Subcutaneous abdominal adipose tissue (tissue), 5 donors: ENCODE measurements around the gene APBA1.

ENCODE experiments used
- H3K27ac ChIP-seq: one replicate; pipeline ENCODE4 v1.7.0; 2013; ENCODE audit warnings: low read depth, mild to moderate bottlenecking, inconsistent platforms, low read length, moderate library complexity
- H3K27me3 ChIP-seq, 5 donors: one replicate each; pipeline ENCODE4 v1.7.0; 2013; ENCODE audit warnings: low read length in 5 of 5, inconsistent platforms in 1 of 5; ENCODE audit not compliant: control insufficient read depth in 5 of 5, insufficient read depth in 4 of 5
- H3K36me3 ChIP-seq, 5 donors: one replicate each; pipeline ENCODE4 v1.7.0; 2013; ENCODE audit warnings: low read length in 5 of 5; ENCODE audit not compliant: control insufficient read depth in 5 of 5, insufficient read depth in 5 of 5
- H3K4me1 ChIP-seq, 5 donors: one replicate each; pipeline ENCODE4 v1.7.0; 2013; ENCODE audit warnings: low read length in 5 of 5, mild to moderate bottlenecking in 3 of 5, moderate library complexity in 1 of 5; ENCODE audit not compliant: control insufficient read depth in 5 of 5, insufficient read depth in 5 of 5
- H3K4me3 ChIP-seq, 5 donors: one replicate each; pipeline ENCODE4 v1.7.0; 2013; ENCODE audit warnings: low read length in 5 of 5, low read depth in 1 of 5
- H3K9ac ChIP-seq, 5 donors: one replicate each; pipeline ENCODE4 v1.7.0; 2013; ENCODE audit warnings: low read length in 5 of 5, mild to moderate bottlenecking in 4 of 5, moderate library complexity in 3 of 5
- H3K9me3 ChIP-seq, 5 donors: one replicate each; pipeline ENCODE4 v1.7.0; 2013; ENCODE audit warnings: low read length in 5 of 5; ENCODE audit not compliant: control insufficient read depth in 5 of 5
- donor health status: healthy.
- donor health status: healthy.
- donor health status: healthy.
- donor health status: healthy.
- donor health status: healthy.

APBA1 gene

GRCh38 chr9:69583645-69584234, 88.4 kb downstream of the APBA1 start:
- Histone ChIP-seq H3K27me3 (no peaks in the 10 kb centered on the region), H3K4me1 (peaks cover 0 to 10% (median 4%) of the 10 kb centered on the region in 5 donors), H3K4me3 (no peak overlapping the region), H3K36me3 (no peaks in the 10 kb centered on the region), H3K9ac (no peak overlapping the region), H3K27ac (no peak overlapping the region), H3K9me3 (no peaks in the 10 kb centered on the region)

GRCh38 chr9:69582544-69583297, 89.5 kb downstream of the APBA1 start:
- Histone ChIP-seq H3K36me3 (no peaks in the 10 kb centered on the region), H3K9me3 (no peaks in the 10 kb centered on the region), H3K27ac (no peak overlapping the region), H3K4me3 (no peak overlapping the region), H3K4me1 (peaks cover 0 to 14% (median 10%) of the 10 kb centered on the region in 5 donors), H3K27me3 (no peaks in the 10 kb centered on the region), H3K9ac (no peak overlapping the region)

- H3K36me3 ChIP-seq = no peaks in the 10 kb centered on the region
- no peaks in the 10 kb centered on the region for H3K27me3 ChIP-seq
- H3K27ac ChIP-seq = no peak overlapping the region
- no peak overlapping the region for H3K9ac ChIP-seq
- H3K9me3 ChIP-seq = no peaks in the 10 kb centered on the region
- peaks cover 0 to 15% (median 10%) of the 10 kb centered on the region in 5 donors for H3K4me1 ChIP-seq
- H3K4me3 ChIP-seq = no peak overlapping the region
Observed at GRCh38 chr9:69582018-69582417, 90.2 kb downstream of the APBA1 start.

DNA sequence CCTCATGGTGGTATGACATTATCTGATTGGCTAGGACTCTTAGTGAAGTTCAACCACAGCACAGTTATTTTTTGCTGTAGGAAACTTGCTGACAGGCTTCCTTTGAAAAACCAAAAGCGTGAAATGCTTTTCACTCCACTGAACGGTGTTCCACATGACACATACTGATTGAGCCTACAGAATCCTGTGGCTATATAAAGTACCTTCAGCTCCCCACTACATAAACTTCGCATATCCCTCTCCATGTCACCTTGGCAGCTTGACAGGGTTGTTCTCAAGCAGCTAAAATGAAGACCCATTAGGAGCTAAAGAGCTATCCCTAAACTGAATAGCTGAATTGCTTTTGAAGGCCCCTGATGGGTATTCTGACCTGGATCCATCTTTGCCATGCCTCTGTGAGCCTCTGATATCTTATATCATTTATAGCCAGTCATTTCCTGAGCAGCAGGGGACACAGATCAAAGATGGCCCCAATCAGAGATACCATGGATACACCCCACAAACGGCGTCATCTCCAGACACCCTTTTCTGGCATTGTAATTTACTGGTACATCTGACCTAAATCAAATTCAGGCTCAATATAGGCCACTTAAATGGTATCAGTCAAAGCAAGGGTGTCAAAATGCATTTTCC, 91.5 kb downstream of the APBA1 start:
- H3K27me3 ChIP-seq = no peaks in the 10 kb centered on the region
- no peak overlapping the region for H3K9ac ChIP-seq
- H3K9me3 ChIP-seq = no peaks in the 10 kb centered on the region
- H3K4me3 ChIP-seq = no peak overlapping the region
- H3K36me3 ChIP-seq = no peaks in the 10 kb centered on the region
- H3K27ac ChIP-seq = no peak overlapping the region
- peaks cover 0 to 15% (median 10%) of the 10 kb centered on the region in 5 donors for H3K4me1 ChIP-seq

DNA sequence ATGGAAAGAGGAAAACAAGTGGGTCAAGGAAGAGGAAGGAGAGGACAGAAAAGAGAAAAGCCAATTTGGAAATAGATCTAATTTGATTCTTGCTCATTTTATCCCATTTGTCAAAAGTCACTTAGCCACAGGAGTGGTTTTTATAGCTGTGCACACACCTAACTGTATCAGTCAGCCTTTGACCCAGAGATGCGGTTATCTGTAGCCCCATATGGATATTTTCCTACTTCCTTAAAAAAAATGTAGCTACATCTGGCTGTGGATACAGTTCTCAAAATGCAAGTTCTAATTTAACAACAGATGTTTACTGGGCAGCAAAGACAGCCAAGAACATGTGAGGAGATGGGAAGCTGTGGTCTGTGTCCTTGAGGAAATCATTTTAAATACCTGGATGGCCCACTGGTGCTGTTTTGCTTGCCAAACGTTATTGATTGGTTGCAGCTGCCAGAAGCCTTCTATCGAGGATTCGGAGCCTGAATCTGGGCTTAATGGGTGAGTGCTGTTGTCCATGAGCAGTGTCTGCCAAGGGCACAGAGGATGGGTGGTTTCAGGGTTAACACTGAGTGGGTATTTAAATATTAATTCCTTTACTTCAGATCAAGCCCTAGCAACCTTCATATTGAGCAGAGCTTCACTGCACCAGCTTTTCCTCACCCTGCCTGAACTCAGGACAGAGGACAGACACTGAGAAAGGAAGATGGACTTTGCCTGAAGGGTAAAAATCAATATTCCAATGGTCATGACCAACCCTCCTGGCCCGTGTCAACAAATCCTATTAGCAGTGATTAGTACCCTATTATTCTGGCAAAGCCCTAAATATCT, 92.2 kb downstream of the APBA1 start:
- Histone ChIP-seq H3K9ac (no peak overlapping the region), H3K36me3 (no peaks in the 10 kb centered on the region), H3K4me1 (peaks cover 0 to 15% (median 10%) of the 10 kb centered on the region in 5 donors), H3K27ac (no peak overlapping the region), H3K4me3 (no peak overlapping the region), H3K9me3 (no peaks in the 10 kb centered on the region), H3K27me3 (no peaks in the 10 kb centered on the region)

DNA sequence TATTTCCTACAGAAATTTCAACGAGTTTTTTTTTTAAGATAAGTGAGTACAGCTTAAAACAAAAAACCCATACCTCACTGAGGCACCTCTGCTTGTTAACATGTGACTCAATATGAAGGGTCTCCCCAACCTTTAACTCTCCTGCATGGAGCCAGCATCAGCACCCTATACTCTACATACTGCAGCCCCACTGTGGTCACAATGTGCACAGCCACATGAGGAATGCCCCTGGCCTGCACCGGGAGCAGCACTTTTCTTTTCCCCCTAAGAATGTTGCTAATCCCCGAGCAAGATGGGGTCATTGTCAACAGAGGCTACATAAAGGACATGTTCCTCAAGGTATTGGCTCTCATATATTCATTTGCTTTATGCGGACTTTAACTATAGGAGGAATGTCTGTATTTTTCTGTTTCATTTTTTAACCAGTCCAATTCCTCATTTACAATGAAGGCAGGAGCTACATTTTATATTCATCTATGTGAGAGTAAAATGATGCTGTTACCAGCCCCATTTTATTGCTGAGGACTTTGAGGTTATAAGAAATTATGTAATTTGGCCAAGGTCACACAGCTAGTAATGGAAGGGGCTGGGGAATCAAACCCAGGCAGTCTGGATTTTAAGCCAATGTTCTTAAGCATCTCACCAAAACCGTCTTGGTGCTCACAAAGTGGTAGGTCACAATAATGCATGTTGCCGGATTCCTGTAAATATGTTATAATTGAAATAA, 93.0 kb downstream of the APBA1 start:
- Histone ChIP-seq H3K27ac (no peak overlapping the region), H3K4me3 (no peak overlapping the region), H3K9me3 (no peaks in the 10 kb centered on the region), H3K36me3 (no peaks in the 10 kb centered on the region), H3K4me1 (peaks cover 0 to 15% (median 10%) of the 10 kb centered on the region in 5 donors), H3K27me3 (no peaks in the 10 kb centered on the region), H3K9ac (no peak overlapping the region)

DNA sequence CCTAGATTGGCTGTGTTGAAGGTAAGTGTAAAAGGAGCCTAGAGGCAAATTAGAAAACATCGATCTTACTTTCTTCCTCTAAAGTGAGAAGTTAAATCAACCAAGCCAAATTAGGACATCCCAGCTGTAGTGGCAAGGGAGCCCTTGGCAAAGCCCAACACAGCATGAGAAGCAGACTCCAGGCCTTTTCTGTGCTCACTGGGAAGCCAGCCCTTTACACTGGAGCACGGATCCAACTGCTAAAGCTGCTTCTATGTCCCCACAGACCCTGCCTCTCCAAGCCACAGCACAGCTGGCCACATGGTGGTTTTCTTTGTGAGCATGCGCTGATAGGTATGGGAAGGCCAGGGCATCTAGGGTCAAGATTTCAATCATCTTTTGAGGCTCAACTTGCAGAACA, 94.1 kb downstream of the APBA1 start:
- H3K27ac ChIP-seq = no peak overlapping the region
- peaks cover 0 to 15% (median 9%) of the 10 kb centered on the region in 5 donors for H3K4me1 ChIP-seq
- H3K27me3 ChIP-seq = no peaks in the 10 kb centered on the region
- no peaks in the 10 kb centered on the region for H3K9me3 ChIP-seq
- no peak overlapping the region for H3K4me3 ChIP-seq
- H3K9ac ChIP-seq = no peak overlapping the region
- H3K36me3 ChIP-seq = no peaks in the 10 kb centered on the region

DNA sequence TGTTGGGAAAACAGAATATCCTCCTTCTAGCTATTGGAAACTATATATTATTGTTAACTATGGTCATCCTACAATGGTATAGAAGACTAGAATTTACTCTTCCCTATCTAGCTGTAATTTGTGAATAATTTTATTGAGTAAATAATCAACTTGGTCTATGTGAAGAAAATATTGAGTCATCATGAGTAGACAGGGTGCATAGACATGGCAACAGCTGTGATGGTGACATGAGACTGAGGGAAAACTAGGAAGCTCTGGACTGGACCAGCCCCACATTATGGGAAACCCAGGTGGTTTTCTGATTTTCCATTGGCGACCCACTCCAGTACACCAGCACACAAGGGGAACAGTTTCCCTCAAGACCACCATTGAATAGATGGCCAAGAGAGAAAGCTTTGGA, 95.0 kb downstream of the APBA1 start:
- Histone ChIP-seq H3K27me3 (no peaks in the 10 kb centered on the region), H3K9me3 (no peaks in the 10 kb centered on the region), H3K36me3 (no peaks in the 10 kb centered on the region), H3K4me3 (no peak overlapping the region), H3K27ac (no peak overlapping the region), H3K4me1 (peaks cover 0 to 12% (median 5%) of the 10 kb centered on the region in 5 donors), H3K9ac (no peak overlapping the region)

DNA sequence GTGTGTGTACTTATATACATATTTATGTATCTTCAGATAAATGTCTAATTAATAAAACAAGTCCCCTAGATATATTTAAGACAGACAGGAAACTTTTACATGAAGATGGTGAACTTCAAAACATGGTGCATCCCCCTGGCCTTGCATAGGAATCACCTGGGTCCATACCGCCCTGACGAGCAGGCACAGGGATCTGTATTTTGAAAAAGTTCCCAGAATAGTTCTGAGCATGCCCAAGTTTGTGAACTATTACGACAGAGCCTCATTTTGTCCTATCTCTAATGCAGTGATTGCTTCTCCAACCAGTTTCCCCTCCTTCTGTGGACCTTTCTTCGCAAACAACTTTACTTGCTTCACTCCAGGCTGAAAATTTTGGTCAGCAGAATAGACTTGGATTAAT, 98.1 kb downstream of the APBA1 start:
- Histone ChIP-seq H3K36me3 (no peaks in the 10 kb centered on the region), H3K9me3 (no peaks in the 10 kb centered on the region), H3K4me3 (no peak overlapping the region), H3K27ac (no peak overlapping the region), H3K4me1 (peaks cover 0 to 18% (median 9%) of the 10 kb centered on the region in 5 donors), H3K27me3 (no peaks in the 10 kb centered on the region), H3K9ac (no peak overlapping the region)
